AG09319 (cell line): ENCODE data around the gene GARIN1A.

Experiments
- DNase-seq: peaks from one replicate; pipeline ENCODE4 v3.0.0-alpha.2; 2010; ENCODE audit warnings: low read depth; ENCODE audit errors: extremely low read depth
- TF ChIP-seq, protein P1 (sequence below): IDR thresholded peaks from 2 replicates; pipeline ENCODE4 v1.5.1; 2011; ENCODE audit warnings: low read depth, mild to moderate bottlenecking, inconsistent platforms, low read length, moderate library complexity

GARIN1A gene

DNA sequence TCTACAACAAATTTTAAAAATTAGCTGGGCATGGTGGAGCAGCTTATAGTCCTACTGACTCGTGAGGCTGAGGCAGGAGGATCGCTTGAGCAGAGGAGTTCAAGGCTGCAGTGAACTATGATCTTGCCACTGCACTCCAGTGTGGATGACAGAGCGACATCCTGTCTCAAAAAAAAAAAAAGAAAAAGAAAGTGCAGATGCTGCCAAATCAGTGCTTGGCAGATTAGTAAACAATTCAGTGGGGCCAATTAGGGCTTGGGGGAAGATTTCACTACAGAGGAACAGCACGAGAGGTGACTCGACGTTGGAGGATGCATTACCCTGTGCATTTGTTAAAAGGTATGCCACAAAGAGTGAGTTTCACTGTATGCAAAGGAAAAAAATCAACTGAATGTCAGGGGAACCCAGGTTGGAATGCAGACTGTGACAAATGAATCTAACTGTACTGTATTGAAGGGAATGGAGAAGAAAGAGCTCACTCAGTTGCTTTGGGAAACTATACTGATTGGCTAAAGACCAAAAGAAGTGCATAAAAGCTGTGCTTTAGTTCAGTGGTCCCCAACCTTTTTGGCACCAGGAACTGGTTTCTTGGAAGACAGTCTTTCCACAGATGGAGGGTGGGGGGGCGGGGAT, 31.6 kb downstream of the GARIN1A start:
- no peak for DNase-seq
- TF ChIP-seq, protein P1, sequence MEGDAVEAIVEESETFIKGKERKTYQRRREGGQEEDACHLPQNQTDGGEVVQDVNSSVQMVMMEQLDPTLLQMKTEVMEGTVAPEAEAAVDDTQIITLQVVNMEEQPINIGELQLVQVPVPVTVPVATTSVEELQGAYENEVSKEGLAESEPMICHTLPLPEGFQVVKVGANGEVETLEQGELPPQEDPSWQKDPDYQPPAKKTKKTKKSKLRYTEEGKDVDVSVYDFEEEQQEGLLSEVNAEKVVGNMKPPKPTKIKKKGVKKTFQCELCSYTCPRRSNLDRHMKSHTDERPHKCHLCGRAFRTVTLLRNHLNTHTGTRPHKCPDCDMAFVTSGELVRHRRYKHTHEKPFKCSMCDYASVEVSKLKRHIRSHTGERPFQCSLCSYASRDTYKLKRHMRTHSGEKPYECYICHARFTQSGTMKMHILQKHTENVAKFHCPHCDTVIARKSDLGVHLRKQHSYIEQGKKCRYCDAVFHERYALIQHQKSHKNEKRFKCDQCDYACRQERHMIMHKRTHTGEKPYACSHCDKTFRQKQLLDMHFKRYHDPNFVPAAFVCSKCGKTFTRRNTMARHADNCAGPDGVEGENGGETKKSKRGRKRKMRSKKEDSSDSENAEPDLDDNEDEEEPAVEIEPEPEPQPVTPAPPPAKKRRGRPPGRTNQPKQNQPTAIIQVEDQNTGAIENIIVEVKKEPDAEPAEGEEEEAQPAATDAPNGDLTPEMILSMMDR, result no peak

DNA sequence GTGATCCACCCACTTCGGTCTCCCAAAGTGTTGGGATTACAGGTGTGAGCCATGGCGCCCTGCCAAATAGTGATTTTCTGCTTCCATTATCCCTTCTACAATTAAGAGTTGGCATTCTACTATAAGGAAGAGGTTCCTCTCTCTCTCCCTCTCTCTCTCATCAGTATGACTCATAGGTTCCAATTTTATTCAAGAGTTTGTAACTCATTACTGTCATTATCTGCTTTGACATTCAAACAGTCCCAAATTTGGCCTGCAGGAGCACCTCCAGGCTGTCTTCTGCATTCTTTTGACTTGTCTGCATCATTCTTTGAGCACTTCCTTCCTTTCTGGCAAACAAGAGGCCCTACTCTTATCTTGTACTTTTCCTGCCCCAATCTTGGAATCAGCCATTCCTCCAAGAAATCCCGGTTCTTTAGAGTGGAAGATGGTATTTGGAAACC, 33.8 kb downstream of the GARIN1A start:
- no peak for DNase-seq
- TF ChIP-seq, protein P1, result no peak

DNA sequence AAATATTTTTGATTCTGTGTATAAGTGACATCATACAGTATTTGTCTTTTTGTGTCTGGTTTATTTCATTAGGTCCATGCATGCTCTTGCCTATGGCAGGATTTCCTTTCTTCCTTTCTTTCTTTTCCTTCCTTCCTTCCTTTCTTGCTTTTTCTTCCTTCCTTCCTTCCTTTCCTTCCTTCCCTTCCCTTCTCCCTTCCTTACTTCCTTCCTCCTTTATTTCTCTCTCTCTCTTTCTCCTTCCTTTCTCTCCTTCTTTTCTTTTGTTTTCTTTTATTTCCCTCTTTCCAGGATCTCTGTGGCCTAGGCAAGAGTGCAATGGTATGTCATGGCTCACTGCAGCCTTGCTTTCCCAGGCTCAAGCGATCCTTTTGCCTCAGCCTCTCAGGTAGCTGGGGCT, 35.7 kb downstream of the GARIN1A start:
- TF ChIP-seq, protein P1, result no peak
- no peak for DNase-seq

DNA sequence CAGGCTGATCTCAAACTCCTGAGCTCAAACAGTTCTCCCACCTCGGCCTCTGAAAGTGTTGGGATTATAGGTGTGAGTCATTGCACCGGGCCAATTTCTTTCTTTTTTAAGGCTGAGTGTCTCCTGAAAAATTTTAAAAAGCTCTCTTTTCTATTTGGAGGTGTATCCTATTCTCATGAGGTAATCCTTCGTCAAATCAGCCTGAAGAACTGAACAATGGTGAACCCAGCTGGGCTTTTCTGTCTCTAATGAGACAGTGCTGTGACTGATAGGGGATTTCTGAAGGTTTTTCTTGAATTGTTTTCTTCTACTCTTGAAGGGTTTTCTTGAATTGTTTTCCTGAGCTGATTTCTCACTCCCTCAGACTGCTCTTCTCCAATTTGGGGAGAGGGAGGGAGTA, 36.1 kb downstream of the GARIN1A start:
- TF ChIP-seq, protein P1, result no peak
- DNase-seq, result no peak

DNA sequence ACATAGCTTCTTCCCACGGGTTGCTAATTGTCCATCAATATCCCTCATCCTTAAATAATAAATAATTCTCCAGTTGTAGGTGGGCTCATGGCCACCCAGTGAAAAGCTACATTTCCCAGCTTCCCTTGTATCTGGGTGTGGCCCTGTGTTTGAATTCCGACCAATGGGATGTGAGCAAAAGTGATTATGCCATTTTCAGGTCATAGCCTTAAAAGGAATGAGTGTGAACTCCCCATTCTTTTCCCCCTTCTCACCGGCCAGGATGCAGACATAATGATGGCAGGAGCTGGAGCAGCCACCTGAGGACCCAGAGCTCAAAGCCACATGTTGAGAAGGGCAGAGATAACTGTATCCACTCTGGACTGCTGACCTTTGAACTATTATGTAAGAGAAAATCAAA, 36.7 kb downstream of the GARIN1A start:
- no peak for DNase-seq
- TF ChIP-seq, protein P1, result no peak

DNA sequence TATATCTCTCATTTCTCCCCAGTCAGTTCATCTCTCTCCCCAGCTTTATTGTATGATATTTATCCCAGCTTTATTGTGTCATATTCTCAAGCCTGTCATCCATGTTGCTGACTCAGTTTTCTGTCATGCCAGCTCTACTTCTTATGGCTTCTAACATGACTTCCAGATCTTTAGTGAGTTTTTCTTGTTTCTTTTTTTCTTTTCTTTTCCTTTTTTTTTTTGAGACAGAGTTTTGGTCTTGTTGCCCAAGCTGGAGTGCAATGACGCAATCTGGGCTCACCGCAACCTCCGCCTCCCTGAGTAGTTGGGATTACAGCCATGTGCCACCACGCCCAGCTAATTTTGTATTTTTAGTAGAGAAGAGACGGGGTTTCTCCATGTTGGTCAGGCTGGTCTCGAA, 38.4 kb downstream of the GARIN1A start:
- peak; percentile 8 for DNase-seq
- TF ChIP-seq, protein P1, result no peak

DNA sequence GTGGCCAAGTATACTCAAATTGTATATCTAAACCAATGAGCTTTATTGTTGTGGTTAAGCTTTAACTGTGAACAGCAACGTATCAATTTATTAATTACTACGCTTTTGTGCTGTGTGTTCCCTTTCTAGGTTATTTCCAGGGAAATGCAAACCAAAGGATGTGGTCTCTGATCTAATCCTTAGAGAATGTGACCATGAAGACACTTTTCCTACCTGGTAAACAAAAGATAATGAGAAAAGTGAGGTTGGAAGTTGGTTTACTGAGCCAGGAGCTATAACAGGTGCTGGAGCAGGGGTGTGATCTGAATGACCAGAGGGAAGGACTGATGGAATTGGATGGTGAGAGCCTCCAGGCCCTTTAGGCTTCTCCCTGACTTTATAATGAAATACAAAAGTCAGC, 41.7 kb downstream of the GARIN1A start:
- TF ChIP-seq, protein P1, result no peak
- no peak for DNase-seq
